ENCODE measurements around the gene MFRP.

The MFRP gene

GRCh38 chr11:119355091-119355843 lies 8.8 kb upstream of the MFRP start:
- no peak for DNase-seq

DNA sequence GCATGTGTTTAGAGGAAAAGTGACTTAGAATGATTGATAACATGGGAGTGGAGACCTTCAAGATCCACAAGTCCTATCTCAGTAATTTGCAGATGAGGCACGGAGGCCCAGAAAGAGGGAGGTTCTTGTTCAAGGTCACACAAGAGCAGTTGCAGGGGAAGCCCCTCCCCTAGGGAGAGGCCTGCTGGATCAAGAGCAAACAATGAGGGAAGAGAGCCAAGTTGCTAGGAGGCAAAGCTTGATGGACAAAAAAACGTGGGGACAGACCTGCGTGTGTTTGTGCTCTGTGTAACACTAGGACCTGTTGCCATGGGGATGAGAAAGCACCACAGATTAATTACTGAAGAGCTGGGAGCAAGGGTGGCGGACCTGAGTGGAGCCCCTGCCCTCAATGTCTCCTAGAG lies 6.4 kb upstream of the MFRP start:
- peak; percentile 93 for DNase-seq

DNA sequence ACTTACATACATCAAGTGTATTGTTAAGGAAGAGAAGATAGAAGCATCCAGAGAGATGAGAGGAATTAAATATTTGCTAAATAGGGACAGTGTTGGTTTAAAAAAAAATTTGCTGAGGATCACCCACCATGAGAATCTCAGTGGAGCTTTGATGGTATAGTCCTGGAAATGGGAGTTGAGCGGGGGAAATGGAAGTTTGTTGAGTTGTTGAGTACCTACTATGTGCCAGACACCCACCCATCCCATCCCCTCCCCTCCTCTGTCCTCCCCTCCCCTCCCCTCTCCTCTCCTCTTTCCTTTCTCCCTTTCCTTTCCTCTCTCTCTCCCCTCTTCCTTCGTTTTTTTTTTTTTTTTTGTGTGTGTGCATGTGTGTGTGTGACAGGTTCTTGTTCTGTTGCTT lies 4.7 kb upstream of the MFRP start:
- DNase-seq = no peak

DNA sequence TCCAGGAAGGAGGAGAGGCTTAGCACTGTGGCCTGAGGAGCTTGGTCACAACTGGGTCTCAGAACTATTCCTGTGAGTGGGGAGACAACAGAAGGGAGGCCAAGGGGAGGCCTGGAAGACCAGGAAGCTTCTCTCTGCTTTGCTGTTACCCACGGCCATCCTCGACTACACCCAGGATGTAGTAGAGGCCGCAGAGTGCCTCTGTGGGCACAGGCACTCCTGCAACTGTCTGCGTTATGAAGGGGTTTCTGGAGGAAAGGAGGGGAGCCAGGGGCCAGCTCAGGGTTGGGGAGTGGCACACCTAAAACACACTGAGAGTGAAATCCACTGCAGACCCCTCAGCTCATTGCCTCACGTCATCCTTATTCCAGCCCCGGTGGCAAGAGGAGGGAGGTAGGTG lies 3.8 kb upstream of the MFRP start:
- no peak for DNase-seq

DNA sequence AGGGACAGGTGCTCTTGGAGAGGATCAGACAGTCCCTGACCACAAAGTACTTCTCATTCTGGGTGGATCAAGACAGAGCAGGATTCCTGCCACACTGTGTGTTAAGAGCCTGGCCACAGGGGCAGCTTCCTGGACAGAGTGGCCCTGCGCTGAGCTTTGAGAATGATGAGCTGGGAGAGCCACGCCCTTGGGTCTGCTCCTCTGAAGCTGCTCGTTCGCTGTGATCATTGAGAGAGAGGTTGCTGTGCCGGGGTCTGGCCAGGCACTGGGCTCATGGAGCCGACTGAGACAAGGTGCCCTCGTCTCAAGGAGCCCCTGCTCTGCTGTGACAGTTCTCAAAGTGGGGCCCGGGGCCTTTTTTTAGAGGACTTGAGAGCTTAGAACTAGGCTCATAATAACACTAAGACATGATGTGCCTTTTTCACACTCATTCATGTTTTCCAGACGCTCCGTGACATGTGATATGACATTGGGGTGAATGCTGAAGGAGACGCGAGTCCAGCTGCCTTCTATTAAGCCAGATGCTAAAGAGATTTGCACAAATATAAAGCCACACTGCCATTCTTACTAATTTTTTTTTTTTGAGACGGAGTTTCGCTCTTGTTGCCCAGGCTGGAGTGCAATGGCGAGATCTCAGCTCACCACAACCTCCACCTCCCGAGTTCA lies 1.6 kb upstream of the MFRP start:
- DNase-seq = no peak

- no peak for DNase-seq
Measured at GRCh38 chr11:119347242-119347641, 737 bp upstream of the MFRP start.

- DNase-seq = no peak
Measured at GRCh38 chr11:119345685-119346084, 820 bp downstream of the MFRP start.

DNA sequence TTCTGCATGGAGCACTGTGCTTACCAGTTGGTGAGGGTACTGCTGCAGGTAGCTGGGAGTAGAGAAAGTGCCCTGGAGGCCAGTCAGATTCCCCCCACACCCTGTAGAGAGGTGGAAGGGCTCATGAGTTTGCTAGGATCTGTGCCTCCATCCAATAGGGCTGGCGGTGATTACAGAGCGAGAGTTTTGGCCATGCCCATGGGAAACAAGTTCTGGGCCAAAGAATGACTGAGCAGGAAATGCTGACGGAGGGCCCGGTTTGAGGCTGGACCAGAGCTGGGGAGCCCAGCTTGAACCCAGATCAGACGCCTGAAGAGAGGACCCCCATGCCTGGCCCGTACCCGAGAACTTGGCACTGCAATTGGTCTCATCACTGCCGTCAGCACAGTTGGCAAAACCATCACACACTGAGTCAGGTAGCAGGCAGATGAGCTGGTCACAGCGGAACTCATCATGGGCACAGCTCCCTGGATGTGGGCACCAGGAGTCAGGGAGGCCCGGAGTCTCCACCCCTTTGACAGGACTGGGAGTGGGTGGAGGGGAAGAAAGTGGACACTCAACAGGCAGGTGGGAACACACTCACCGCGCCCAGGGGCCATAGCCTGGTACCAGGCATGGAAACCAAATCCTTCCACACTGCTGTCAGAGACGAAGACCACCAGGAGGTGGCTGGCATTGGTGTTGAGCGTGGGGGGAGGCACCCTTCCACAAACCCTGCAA lies 2.1 kb downstream of the MFRP start:
- DNase-seq = no peak

GRCh38 chr11:119343726-119344125 lies 2.8 kb downstream of the MFRP start:
- DNase-seq = no peak

DNA sequence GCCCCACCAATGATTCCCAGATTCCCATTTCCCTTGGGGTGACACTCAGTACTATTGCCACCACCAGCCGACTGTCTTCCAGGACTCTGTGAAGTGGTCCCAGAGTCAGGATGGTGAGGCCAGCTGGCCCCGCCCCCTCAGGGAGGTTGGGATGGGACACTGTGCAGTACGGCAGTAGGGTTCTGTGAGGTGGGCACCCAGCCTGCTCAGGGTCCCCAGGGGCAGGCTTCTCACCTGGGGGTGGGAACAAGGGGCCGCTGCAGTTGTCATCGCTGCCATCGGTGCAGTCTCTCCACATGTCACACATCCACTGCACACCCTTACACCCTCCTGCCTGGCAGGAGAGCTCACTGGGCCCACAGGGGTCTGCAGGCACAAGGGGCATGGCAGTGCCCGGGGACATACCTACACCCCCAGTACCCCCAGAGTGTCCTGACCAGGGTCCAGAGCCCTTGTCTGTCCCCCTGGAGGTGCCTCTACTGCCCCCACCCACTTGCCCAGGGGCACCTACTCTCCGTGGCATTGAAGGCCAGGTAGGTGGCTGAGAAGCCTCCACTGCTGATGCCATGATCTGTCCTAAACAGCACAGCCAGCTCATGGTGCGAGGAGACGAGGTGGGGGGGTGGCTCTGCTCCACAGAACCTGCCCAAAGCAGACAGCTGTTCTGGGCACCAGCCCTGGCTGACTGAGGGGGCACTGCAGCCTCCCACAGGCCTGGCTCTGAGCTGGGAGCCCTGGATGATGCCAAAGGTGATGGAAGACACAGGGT lies 4.0 kb downstream of the MFRP start:
- no peak for DNase-seq

DNA sequence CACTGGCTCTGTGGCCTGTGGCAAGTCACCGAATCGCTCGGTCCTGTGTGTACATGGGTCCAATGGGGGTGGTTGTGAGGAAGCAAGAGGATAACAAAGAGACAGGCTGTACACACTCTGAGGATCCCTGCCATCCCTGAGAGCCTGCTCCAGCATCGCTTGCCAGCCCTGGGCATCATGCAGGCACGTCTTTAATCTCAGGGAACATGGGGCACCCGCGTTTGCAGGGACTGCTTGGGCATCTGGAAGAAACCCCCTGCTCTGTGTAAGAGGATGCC lies 4.5 kb downstream of the MFRP start:
- DNase-seq = no peak

DNA sequence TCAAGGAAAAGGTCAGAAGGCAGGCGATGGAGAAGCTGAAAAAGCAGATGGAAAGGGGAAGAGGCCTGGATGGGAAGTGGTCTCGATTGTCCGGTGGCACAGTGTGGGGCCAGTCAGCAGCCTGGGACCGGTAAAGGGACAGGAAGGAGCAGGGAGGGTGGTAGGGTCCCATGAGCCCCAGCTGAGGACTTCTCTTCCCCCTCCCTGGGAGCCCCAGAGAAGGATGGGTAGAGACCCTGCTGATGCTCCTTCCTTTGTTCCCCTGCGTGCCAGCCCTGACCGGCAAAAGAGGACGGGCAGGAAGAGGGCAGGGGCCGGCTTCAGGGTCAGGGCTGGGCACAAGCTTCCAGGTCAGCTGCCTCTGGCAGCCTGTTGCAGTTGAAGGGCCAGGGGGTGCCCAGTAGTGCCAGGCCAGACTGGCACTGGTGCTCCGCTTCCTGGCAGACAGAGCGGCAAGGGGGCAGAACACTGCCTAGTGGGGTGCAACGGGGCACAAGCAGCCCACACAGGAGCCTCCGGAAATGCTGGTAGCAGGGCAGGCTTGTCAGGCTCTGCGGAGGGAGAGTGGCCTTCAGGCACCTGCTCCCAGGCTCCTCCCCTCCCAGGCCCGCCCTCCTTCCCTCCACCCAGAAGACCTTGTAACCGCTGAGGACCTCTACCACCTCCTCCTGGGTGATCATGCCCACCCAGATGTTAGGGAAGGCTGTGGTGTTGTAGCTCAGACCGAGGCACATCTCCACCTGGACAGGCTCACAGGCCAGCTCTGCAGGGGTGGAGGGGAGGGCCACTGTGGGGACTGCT lies 5.1 kb downstream of the MFRP start:
- no peak for DNase-seq

GRCh38 chr11:119340335-119341221 lies 5.9 kb downstream of the MFRP start, which contains the start of gene C1QTNF5:
Gene C1QTNF5 (minus strand): TSS chr11:119340883. CDS start chr11:119340397, 486 bp downstream.
- DNase-seq = no peak

DNA sequence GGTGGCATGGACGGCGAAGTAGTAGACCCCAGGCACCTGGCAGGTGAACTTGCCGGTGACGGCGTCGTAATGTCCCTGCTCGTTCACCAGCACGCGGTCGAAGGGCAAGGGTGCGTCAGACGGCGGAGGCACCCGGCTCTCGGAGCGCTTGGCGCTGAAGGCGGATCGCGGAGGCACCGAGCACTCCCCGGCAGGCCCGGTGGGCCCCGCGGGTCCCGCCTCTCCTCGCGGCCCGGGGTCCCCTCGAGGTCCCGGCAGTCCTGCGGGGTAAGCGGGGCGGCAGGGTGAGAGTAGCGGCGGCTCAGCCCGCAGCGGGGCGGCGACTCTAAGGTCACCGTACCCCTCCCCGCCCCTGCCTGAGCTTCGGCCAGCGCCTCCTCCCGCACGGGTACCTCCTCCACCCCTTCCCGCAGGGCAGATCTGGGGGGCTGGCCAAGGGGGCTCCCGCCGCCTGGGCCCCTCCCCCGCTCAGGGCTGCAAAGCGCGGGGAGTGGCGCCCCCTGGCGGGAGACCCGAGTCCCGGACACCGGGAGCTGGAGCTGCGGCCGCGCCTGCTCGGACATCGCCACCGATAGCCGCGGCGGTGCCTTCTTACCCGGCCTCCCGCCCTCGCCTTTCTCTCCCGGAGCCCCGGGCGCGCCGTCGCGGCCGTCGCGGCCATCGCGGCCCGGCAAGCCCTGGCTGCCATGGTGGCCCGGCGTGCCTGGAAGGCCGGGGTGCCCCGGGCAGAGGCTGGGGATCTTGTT lies 6.7 kb downstream of the MFRP start:
- no peak for DNase-seq

DNA sequence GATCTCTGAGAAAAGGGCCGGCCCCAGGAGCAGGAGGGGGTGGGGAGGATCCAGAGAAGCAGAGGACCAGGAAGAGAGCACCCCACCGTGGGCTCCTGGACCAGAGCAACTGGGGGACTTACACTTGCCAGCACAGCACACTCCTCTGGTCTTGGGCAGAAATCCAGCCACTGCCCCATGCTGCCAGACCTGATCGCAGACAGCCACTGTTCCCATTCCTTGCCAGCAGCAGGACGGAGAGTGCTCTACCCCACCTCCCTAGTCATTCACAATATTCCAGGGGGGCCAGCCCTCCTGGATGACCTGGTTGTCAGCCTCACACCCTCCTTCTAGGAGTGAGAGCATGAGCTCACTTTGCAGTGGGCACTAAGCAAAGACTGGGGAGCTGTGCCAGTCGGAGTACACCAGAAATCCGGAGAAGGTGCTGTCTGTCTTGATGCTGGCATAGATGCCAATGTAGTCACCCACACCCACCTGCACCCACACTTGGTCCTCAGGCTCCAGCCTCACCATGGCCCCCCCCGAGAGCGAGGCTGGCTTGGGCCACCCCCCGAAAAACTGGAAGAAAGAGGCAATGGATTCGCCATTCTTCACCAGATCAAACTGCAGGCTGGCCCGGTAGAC lies 7.4 kb downstream of the MFRP start:
- no peak for DNase-seq

DNA sequence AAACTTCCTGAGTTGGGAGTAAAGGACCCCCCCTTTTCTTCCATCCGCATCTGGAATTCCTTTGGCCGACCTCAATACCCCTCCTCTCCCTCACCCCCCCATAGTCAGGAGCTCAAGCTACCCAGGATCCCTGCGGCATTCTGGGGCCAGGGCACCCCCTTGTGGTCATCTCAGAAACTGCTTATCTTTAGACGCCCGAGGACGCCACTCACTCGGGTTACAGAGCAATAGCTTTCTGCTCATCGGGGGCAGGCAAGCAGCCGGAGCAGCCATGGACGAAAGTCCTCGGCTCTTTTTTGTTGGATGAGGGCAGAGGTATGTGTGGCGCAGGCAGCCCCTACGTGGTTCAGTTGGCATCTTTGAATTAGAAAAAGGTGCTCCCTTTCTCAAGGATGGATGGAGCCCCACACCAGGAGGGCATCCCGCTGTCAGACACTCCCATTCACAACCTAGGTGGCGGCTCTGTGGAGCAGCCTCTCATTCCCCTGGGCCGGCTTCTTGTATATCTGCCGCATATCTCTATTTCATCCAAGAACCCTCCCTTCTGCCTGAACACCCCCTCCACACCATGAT lies 8.1 kb downstream of the MFRP start:
- peak; percentile 27 for DNase-seq

GRCh38 chr11:119337581-119338317 lies 8.8 kb downstream of the MFRP start:
- DNase-seq = no peak

DNA sequence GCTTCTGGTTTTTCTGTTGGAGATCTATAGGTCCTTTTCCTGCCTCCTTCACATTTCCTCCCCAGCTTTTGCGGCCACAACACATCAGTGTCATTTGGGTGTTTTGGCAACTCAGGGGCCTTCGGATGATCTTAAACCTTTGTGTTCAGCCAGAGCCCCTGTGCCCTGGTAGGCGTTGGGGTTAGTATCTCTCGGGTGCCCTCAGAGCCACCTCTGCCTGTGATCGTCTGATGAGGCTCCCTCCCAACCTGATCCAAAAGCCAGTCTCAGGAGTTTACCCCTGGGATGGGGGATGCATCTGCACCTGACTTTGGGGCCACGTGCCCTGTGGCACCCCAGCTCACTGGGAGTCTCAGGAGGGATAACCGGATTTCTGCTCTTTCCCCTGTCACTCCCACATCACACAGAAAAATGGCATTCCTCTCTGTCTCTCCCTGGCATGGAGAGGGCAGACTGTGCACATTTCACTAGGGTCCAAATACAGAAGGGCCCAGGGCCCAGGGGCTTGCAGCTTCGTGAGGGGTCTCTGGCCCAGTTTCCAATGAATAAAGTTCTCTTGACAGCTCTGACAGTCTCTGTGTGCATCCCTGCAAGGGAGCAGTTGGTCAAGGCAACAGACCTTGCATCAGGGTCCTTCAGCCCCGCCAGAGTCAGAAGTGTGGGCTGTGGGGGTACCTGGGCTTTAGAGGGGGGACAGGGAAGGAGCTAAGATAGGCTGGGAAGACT lies 9.6 kb downstream of the MFRP start:
- DNase-seq = no peak

Data from NCI-H2029 (cell line).